B cell (primary cell): ENCODE data around the gene HHLA2. TPM values are rescaled to one million over a fixed set of nuclear protein-coding genes. Genes with fewer than 3 reads are reported as not detected.
"Not testable (repeated sequence)": the region's sequence is repeated elsewhere in the genome, so short reads cannot be mapped to it uniquely, and the experiment has no call there.

ENCODE experiments used
- ATAC-seq: fragments of 200-7000 bp; cut with Tn5 transposase; one replicate; pipeline ENCODE4 v1.10.0; 2021; ENCODE audit warnings: low read depth, mild to moderate bottlenecking, moderate number of reproducible peaks, moderate library complexity
- CTCF ChIA-PET: fragments of 350-600 bp; sonication (Branson Sonifier 250); formaldehyde crosslinking; loops from one replicate; lab custom pipeline; 2021; ENCODE audit warnings: antibody characterized with exemption, inconsistent platforms; lab: Charles Lee
- POLR2A ChIA-PET: fragments of 350-600 bp; sonication (Branson Sonifier 250); formaldehyde crosslinking; loops from one replicate; lab custom pipeline; 2021; ENCODE audit warnings: antibody characterized with exemption; lab: Charles Lee
- DNase-seq: peaks from one replicate; pipeline ENCODE4 v3.0.0; 2013
- H2AFZ ChIP-seq: 2 replicates; pipeline ENCODE4 v1.6.1; 2012; ENCODE audit warnings: mild to moderate bottlenecking, low read depth, low read length; ENCODE audit not compliant: insufficient read depth, poor library complexity, severe bottlenecking
- H3K27ac ChIP-seq, 2 donors: 1 replicate in 1 of 2; 2 replicates in 1 of 2; pipeline ENCODE4 v1.5.1; 2012 to 2013; ENCODE audit warnings: low read length in 2 of 2, mild to moderate bottlenecking in 2 of 2, moderate library complexity in 1 of 2
- H3K27me3 ChIP-seq, 4 experiments: fragments of 200-600 bp in 1 of 4; sonication (generic) in 1 of 4; replicated peaks in 1 of 4; 1 replicate in 2 of 4; 2 replicates in 2 of 4; pipeline versions ENCODE4 v1.6.1 to v1.7.0; 2013 to 2016; ENCODE audit warnings: low read length in 3 of 4, mild to moderate bottlenecking in 2 of 4, mixed read lengths in 1 of 4, moderate library complexity in 1 of 4; ENCODE audit not compliant: insufficient read depth in 4 of 4, control insufficient read depth in 3 of 4; ENCODE audit errors: control extremely low read depth in 1 of 4
- H3K36me3 ChIP-seq, 2 experiments: replicated peaks in 1 of 2; 1 replicate in 1 of 2; 2 replicates in 1 of 2; pipeline versions ENCODE4 v1.6.1 to v1.7.1; 2013; ENCODE audit warnings: low read length in 1 of 2; ENCODE audit not compliant: insufficient read depth in 2 of 2, control insufficient read depth in 1 of 2; ENCODE audit errors: control extremely low read depth in 1 of 2, extremely low read depth in 1 of 2
- H3K4me1 ChIP-seq, 2 donors: fragments of 200-600 bp in 1 of 2; sonication (generic) in 1 of 2; 1 replicate in 1 of 2; 2 replicates in 1 of 2; pipeline versions ENCODE4 v1.5.1 to v1.6.1; 2013 to 2017; ENCODE audit warnings: low read length in 2 of 2; ENCODE audit not compliant: control insufficient read depth in 2 of 2, insufficient read depth in 2 of 2
- H3K4me2 ChIP-seq: replicated peaks from 2 replicates; pipeline ENCODE3; 2012; ENCODE audit warnings: mild to moderate bottlenecking, low read depth, low read length; ENCODE audit not compliant: poor library complexity, severe bottlenecking
- H3K4me3 ChIP-seq, 5 experiments: fragments of 200-600 bp in 1 of 5; sonication (generic) in 1 of 5; 1 replicate in 3 of 5; 2 replicates in 2 of 5; pipeline versions ENCODE4 v1.5.1 to v1.7.0; 2011 to 2016; ENCODE audit warnings: low read length in 4 of 5, mild to moderate bottlenecking in 4 of 5, low read depth in 2 of 5, control low read depth in 1 of 5, moderate library complexity in 1 of 5; ENCODE audit not compliant: insufficient read depth in 1 of 5; ENCODE audit errors: control extremely low read depth in 1 of 5, extremely low read depth in 1 of 5
- H3K79me2 ChIP-seq: fragments of 200-600 bp; sonication (generic); one replicate; pipeline ENCODE4 v1.6.0; 2016; ENCODE audit warnings: low read length; ENCODE audit not compliant: control insufficient read depth, insufficient read depth
- H3K9ac ChIP-seq: fragments of 200-600 bp; sonication (generic); 2 replicates; pipeline ENCODE4 v1.6.1; 2017; ENCODE audit warnings: mild to moderate bottlenecking, low read length, moderate library complexity
- H3K9me3 ChIP-seq, 3 donors: one replicate each; pipeline versions ENCODE4 v1.6.1 to v1.7.1; 2013; ENCODE audit warnings: low read length in 2 of 3; ENCODE audit not compliant: control insufficient read depth in 2 of 3, insufficient read depth in 1 of 3; ENCODE audit errors: control extremely low read depth in 1 of 3
- H4K20me1 ChIP-seq: 2 replicates; pipeline ENCODE4 v1.6.0; 2012; ENCODE audit warnings: mild to moderate bottlenecking, low read length; ENCODE audit not compliant: insufficient read depth, control insufficient read depth, poor library complexity, severe bottlenecking
- H3K27ac Mint-ChIP-seq: one replicate; pipeline ENCODE4 v1.8.0; 2021; ENCODE audit warnings: mixed read lengths
- H3K27me3 Mint-ChIP-seq: one replicate; pipeline ENCODE4 v1.8.0; 2021; ENCODE audit warnings: mixed read lengths
- H3K4me1 Mint-ChIP-seq: one replicate; pipeline ENCODE4 v1.8.0; 2021; ENCODE audit warnings: mixed read lengths
- H3K4me3 Mint-ChIP-seq: one replicate; pipeline ENCODE4 v1.8.0; 2021; ENCODE audit warnings: mixed read lengths
- H3K9me3 Mint-ChIP-seq: one replicate; pipeline ENCODE4 v1.8.0; 2022; ENCODE audit warnings: mixed read lengths; ENCODE audit not compliant: insufficient read depth
- CTCF ChIP-seq: fragments of 200-600 bp; IDR thresholded peaks from one replicate; pipeline ENCODE4 v1.8.0; 2022; ENCODE audit warnings: antibody characterized with exemption, mild to moderate bottlenecking
- EZH2 ChIP-seq: IDR thresholded peaks from 2 replicates; pipeline ENCODE4 v1.6.1; 2012; ENCODE audit warnings: borderline replicate concordance, low read depth, mild to moderate bottlenecking, moderate library complexity, low read length; ENCODE audit not compliant: insufficient read depth, poor library complexity, severe bottlenecking
- WGBS: methylation state at CpG from one replicate; pipeline ENCODE4 v1.1.5; 2013; ENCODE audit warnings: missing lambda C conversion rate; ENCODE audit not compliant: insufficient coverage; 5-methylcytosine and 5-hydroxymethylcytosine counted together
- intact Hi-C: fragments of 100-400 bp; cut with micrococcal nuclease; formaldehyde crosslinking; loops from one replicate; pipeline ENCODE4 v1.10.0; 2022
- polyA plus RNA-seq: library from polyadenylated mRNA; depleted of rRNA; stranded (reverse); fragments of >200 nt; gene quantifications from 2 replicates; pipeline ENCODE4 v1.2.3, GENCODE V29; 2012
- total RNA-seq, 2 donors: library from RNA; stranded (reverse); fragments of 120-200 nt in 1 of 2; gene quantifications; 1 replicate in 1 of 2; 2 replicates in 1 of 2; pipeline versions ENCODE4 v1.2.3 to v1.2.4, GENCODE V29; 2013 to 2022

The HHLA2 gene
- total and polyA plus RNA-seq, 2 donors (not counting 1 experiment from before 2014, with no cell fraction given): 0.84 TPM

DNA sequence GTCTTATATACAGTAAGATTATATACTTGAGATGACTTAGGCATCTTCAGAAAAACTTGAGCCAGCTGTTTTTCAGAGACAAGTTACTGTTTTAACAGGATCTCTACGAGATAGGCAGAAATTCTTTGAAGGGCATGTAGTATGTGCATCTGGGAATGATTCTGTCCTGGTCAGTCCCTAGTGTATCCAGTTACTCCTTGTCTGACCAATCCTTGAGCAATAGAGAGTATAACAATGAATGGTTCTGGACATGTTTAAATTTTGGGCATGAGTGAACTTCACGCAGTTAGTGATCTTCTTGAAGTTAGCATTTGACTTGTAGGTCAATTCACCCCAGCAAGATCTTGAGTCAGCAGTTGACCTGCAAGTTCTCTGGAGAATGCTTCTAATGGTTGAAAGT is 24.7 kb upstream of the HHLA2 start:
- no peak overlapping the region for H3K4me3 ChIP-seq
- no peaks in the 10 kb centered on the region for H3K4me1 Mint-ChIP-seq
- peaks cover 8% of the 10 kb centered on the region for H3K9me3 Mint-ChIP-seq
- intact Hi-C loops: no loop called here
- DNase-seq: no peak
- H3K9me3 ChIP-seq: peaks cover 1 to 4% (median 3%) of the 10 kb centered on the region in 3 donors
- H3K4me3 Mint-ChIP-seq: no peak overlapping the region
- 45% methylated on average over 2 of the region's 2 CpGs for WGBS
- ChIA-PET POLR2A (interaction anchor here (1.1 kb wide), 1 partner anchor 8 kb away, joined by 3 read pairs; no protein-coding TSS in a partner anchor), CTCF (no interaction called here)
- no peak overlapping the region for H2AFZ ChIP-seq
- no peaks in the 10 kb centered on the region for H3K27me3 ChIP-seq
- no peak for ATAC-seq
- no peaks in the 10 kb centered on the region for H3K36me3 ChIP-seq
- TF ChIP-seq EZH2: no peak
- TF ChIP-seq CTCF: no peak
- H4K20me1 ChIP-seq: no peaks in the 10 kb centered on the region
- no peak overlapping the region for H3K27ac ChIP-seq
- H3K4me2 ChIP-seq: no peak overlapping the region
- no peaks in the 10 kb centered on the region for H3K4me1 ChIP-seq
- H3K27me3 Mint-ChIP-seq: no peaks in the 10 kb centered on the region
- no peaks in the 10 kb centered on the region for H3K79me2 ChIP-seq
- H3K9ac ChIP-seq: no peak overlapping the region
- no peak overlapping the region for H3K27ac Mint-ChIP-seq

DNA sequence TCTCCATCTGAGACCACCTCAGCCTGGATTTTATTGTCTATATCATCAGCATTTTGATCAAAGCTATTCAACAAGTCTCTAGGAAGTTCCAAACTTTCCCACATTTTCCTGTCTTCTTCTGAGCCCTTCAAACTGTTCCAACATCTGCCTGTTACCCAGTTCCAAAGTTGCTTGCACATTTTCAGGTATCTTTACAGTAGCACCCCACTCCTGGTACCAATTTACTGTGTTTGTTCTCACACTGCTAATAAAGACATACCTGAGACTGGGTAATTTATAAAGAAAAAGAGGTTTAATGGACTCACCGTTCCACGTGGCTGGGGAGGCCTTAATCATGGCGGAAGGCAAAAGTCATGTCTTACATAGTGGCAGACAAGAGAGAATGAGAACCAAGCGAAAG is 17.3 kb upstream of the HHLA2 start:
- not testable (repeated sequence) for H3K4me1 Mint-ChIP-seq, ATAC-seq
- WGBS: 77% methylated on average over 3 of the region's 4 CpGs

More for the DNA sequence above, 17.3 kb upstream of the HHLA2 start:
- H3K27ac Mint-ChIP-seq, H3K27ac ChIP-seq, intact Hi-C loops, DNase-seq, H3K36me3 ChIP-seq, H3K27me3 Mint-ChIP-seq, H3K4me3 ChIP-seq, H3K4me3 Mint-ChIP-seq, H3K27me3 ChIP-seq, H2AFZ ChIP-seq, H3K9me3 Mint-ChIP-seq, CTCF ChIA-PET, H3K79me2 ChIP-seq, POLR2A ChIA-PET, H4K20me1 ChIP-seq, H3K4me2 ChIP-seq, H3K9ac ChIP-seq, H3K4me1 ChIP-seq: not testable (repeated sequence)
- H3K9me3 ChIP-seq: peaks cover 0 to 29% (median 12%) of the 10 kb centered on the region in 3 donors
